Progenitor cell of endocrine pancreas (in vitro differentiated cells): ENCODE results near the gene GABRA6. TPM values are rescaled to one million over a fixed set of nuclear protein-coding genes. Genes with fewer than 3 reads are reported as not detected.

Experiments used
- DNase-seq: peaks from one replicate; pipeline ENCODE4 v3.0.0; 2021; ENCODE audit warnings: low spot score; ENCODE audit not compliant: unreplicated experiment
- H3K27ac Mint-ChIP-seq: 2 replicates; pipeline ENCODE4 v1.8.0; 2021; ENCODE audit warnings: mild to moderate bottlenecking, moderate library complexity, mixed read lengths
- H3K27me3 Mint-ChIP-seq: 2 replicates; pipeline ENCODE4 v1.8.0; 2021; ENCODE audit warnings: mixed read lengths
- H3K36me3 Mint-ChIP-seq: 2 replicates; pipeline ENCODE4 v1.8.0; 2022; ENCODE audit warnings: mixed read lengths; ENCODE audit not compliant: insufficient read depth
- H3K4me1 Mint-ChIP-seq: 2 replicates; pipeline ENCODE4 v1.8.0; 2021; ENCODE audit warnings: low read depth, mixed read lengths
- H3K4me3 Mint-ChIP-seq: 2 replicates; pipeline ENCODE4 v1.8.0; 2021; ENCODE audit warnings: low read depth, mild to moderate bottlenecking, moderate library complexity, mixed read lengths
- H3K9me3 Mint-ChIP-seq: 2 replicates; pipeline ENCODE4 v1.8.0; 2021; ENCODE audit warnings: low read depth, mixed read lengths
- total RNA-seq: library from RNA; stranded (reverse); gene quantifications from 2 replicates; pipeline ENCODE4 v1.2.1, GENCODE V29; 2021
- TF ChIP-seq, protein P1 (sequence below): fragments of 200-600 bp; sonication (generic); IDR thresholded peaks from one replicate; pipeline ENCODE4 v1.5.0; 2021; ENCODE audit warnings: antibody characterized with exemption, mild to moderate bottlenecking; ENCODE audit not compliant: unreplicated experiment

GABRA6 gene
- total RNA-seq, 1 donor from 2014 or later: not detected

DNA sequence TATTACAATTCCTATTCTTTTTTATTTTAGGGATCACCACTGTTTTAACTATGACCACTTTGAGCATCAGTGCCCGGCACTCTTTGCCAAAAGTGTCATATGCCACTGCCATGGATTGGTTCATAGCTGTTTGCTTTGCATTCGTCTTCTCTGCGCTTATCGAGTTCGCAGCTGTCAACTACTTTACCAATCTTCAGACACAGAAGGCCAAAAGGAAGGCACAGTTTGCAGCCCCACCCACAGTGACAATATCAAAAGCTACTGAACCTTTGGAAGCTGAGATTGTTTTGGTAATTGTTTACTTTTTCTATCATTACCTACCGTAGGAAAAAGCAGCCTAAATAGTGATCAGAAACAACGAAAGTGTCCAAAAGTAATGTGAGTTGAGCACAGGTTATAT is 6.4 kb downstream of the GABRA6 start:
- no peaks in the 10 kb centered on the region for H3K27me3 Mint-ChIP-seq
- H3K36me3 Mint-ChIP-seq: no peaks in the 10 kb centered on the region
- no peak for DNase-seq
- H3K9me3 Mint-ChIP-seq: no peaks in the 10 kb centered on the region
- H3K4me1 Mint-ChIP-seq: no peaks in the 10 kb centered on the region
- no peak overlapping the region for H3K4me3 Mint-ChIP-seq
- no peak overlapping the region for H3K27ac Mint-ChIP-seq
- TF ChIP-seq, protein P1, sequence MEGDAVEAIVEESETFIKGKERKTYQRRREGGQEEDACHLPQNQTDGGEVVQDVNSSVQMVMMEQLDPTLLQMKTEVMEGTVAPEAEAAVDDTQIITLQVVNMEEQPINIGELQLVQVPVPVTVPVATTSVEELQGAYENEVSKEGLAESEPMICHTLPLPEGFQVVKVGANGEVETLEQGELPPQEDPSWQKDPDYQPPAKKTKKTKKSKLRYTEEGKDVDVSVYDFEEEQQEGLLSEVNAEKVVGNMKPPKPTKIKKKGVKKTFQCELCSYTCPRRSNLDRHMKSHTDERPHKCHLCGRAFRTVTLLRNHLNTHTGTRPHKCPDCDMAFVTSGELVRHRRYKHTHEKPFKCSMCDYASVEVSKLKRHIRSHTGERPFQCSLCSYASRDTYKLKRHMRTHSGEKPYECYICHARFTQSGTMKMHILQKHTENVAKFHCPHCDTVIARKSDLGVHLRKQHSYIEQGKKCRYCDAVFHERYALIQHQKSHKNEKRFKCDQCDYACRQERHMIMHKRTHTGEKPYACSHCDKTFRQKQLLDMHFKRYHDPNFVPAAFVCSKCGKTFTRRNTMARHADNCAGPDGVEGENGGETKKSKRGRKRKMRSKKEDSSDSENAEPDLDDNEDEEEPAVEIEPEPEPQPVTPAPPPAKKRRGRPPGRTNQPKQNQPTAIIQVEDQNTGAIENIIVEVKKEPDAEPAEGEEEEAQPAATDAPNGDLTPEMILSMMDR: no peak

DNA sequence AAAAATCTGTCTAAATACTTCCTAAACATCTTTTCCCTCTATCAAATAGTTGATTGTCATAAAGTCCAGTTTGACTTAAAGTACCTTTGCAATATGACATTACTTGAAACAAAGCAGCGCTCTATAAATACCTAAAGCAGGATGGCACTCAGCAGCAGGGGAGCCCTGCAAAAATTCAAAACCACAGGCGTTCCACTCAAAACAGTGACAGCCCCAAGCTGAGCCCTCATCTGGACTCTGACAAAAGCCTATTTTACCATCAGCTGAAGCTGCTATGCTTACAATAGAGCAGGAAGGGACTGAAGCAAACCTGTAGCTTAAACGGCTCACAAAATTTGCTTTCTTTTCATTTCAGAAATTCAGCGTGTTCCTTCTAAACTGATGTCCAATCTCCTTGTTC is 11.5 kb downstream of the GABRA6 start:
- H3K4me1 Mint-ChIP-seq: no peaks in the 10 kb centered on the region
- H3K4me3 Mint-ChIP-seq: no peak overlapping the region
- H3K36me3 Mint-ChIP-seq: no peaks in the 10 kb centered on the region
- TF ChIP-seq, protein P1: no peak
- no peak overlapping the region for H3K27ac Mint-ChIP-seq
- DNase-seq: no peak
- H3K27me3 Mint-ChIP-seq: no peaks in the 10 kb centered on the region
- H3K9me3 Mint-ChIP-seq: no peaks in the 10 kb centered on the region

DNA sequence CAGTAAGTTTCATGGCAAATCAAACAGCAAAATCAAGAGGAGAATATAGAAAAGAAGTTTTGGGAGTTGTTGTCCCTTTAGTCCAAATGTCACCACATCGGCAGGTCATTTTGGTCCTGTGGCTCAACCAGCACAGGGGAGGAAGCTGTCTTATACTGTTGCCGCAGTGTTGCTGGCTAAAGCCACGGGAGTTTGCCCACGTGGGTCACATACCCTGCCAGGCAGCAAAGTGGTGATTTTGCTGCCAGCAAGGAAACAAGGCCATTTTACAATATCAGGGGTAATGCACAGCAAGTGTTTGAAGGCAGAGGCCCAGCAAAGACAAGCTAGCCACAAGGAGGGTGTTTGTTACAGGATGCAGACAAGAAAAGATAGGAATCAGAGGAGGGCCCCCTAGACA is 14.5 kb downstream of the GABRA6 start:
- no peak overlapping the region for H3K4me3 Mint-ChIP-seq
- TF ChIP-seq, protein P1: no peak
- no peaks in the 10 kb centered on the region for H3K27me3 Mint-ChIP-seq
- no peaks in the 10 kb centered on the region for H3K9me3 Mint-ChIP-seq
- no peaks in the 10 kb centered on the region for H3K36me3 Mint-ChIP-seq
- no peak overlapping the region for H3K27ac Mint-ChIP-seq
- no peak for DNase-seq
- H3K4me1 Mint-ChIP-seq: no peaks in the 10 kb centered on the region

DNA sequence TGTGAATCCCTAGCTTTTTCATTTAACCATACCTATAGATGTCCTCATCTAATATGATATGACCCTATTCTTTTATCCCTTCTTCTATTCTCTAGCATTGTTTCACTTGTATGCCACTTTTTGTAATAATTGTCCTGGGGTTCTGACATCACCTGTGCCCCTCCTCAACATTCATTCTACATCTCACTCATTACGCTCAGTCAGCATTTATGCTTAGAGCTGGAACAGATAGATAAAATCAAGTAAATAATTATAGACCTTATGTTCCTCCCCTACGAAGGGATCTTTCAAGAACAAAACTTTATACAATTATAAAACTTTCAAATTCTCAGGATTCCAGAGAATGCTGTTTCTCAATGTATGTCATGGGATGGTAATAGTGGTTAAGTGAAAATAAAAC is 18.0 kb downstream of the GABRA6 start:
- Mint-ChIP-seq H3K4me1 (no peaks in the 10 kb centered on the region), H3K36me3 (no peaks in the 10 kb centered on the region), H3K27me3 (no peaks in the 10 kb centered on the region), H3K27ac (no peak overlapping the region), H3K9me3 (no peaks in the 10 kb centered on the region), H3K4me3 (no peak overlapping the region)
- no peak for DNase-seq
- TF ChIP-seq, protein P1: no peak

DNA sequence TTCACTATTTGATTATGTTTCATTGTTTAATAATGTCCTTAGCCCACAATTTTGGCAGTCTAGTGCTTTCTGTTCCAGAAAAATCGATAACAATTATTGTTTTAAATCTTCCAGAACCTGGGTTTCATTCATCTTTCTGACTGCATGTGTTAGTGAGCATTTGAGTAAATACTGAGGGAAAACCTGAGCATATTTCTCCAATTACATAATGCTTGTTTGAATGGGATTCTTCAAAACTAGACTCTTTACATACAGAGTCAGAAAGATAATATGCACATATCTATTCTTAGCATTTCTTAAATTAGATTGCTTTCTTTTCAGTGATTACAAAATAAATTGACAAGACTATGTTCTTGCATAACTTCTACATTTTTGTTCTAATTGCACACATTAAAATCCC is 21.9 kb downstream of the GABRA6 start:
- no peak for DNase-seq
- Mint-ChIP-seq H3K36me3 (no peaks in the 10 kb centered on the region), H3K27me3 (no peaks in the 10 kb centered on the region), H3K27ac (no peak overlapping the region), H3K4me3 (no peak overlapping the region), H3K4me1 (no peaks in the 10 kb centered on the region), H3K9me3 (no peaks in the 10 kb centered on the region)
- TF ChIP-seq, protein P1: no peak
